Gastrocnemius medialis (tissue), 4 donors: ENCODE data around the gene SETBP1.

Source experiments
- POLR2A ChIP-seq, 2 donors: fragments of 450-650 bp; IDR thresholded peaks; one replicate each; pipeline ENCODE4 v1.6.1; 2017; ENCODE audit warnings: antibody characterized with exemption in 2 of 2, mild to moderate bottlenecking in 2 of 2, moderate library complexity in 2 of 2
- TF ChIP-seq, protein P1 (sequence below), 5 experiments: fragments of 450-650 bp in 3 of 5; fragments of 200-600 bp in 2 of 5; sonication (generic) in 2 of 5; IDR thresholded peaks in 4 of 5; conservative IDR thresholded peaks in 1 of 5; 1 replicate in 4 of 5; 2 replicates in 1 of 5; pipeline ENCODE4 v1.5.1; 2016 to 2019; ENCODE audit warnings: antibody characterized with exemption in 5 of 5, mild to moderate bottlenecking in 3 of 5, moderate library complexity in 3 of 5

DNA sequence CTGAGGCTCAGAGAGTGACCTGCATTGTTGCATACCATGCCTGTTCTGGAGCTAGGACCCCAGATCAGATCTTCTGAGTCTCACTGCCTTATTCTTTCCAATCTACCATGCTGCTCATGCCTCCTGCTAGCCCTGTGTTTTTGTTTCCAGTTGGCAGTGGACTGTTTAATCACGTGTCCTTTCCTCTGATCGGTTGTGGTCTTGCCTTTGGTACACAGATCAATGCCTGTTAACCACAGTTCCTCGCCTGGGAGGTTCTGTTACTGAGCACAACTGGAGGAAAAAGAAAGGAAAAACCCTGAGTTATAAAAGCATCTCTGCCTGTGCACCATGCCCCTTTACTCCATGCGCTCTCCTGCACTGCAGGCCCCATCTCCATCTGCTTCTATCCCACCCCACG is 329.1 kb downstream of the SETBP1 start:
- TF ChIP-seq, protein P1, sequence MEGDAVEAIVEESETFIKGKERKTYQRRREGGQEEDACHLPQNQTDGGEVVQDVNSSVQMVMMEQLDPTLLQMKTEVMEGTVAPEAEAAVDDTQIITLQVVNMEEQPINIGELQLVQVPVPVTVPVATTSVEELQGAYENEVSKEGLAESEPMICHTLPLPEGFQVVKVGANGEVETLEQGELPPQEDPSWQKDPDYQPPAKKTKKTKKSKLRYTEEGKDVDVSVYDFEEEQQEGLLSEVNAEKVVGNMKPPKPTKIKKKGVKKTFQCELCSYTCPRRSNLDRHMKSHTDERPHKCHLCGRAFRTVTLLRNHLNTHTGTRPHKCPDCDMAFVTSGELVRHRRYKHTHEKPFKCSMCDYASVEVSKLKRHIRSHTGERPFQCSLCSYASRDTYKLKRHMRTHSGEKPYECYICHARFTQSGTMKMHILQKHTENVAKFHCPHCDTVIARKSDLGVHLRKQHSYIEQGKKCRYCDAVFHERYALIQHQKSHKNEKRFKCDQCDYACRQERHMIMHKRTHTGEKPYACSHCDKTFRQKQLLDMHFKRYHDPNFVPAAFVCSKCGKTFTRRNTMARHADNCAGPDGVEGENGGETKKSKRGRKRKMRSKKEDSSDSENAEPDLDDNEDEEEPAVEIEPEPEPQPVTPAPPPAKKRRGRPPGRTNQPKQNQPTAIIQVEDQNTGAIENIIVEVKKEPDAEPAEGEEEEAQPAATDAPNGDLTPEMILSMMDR (IDR thresholded peaks at IDR 0.05 in 4 of 5, conservative IDR thresholded peaks at IDR 0.05 in 1 of 5), result no peak
- TF ChIP-seq POLR2A (IDR thresholded peaks at IDR 0.05), result no peak
